Activated CD4-positive, alpha-beta memory T cell treated with anti-CD3 and anti-CD28 coated beads for 36 hours (primary cell): ENCODE measurements around the gene RGS16. TPM values are rescaled to one million over a fixed set of nuclear protein-coding genes. Genes with fewer than 3 reads are reported as not detected.

Experiments
- CTCF ChIA-PET: fragments of 350-600 bp; sonication (Branson Sonifier 250); formaldehyde crosslinking; loops from one replicate; lab custom pipeline; 2021; ENCODE audit warnings: antibody characterized with exemption, inconsistent platforms; lab: Charles Lee
- POLR2A ChIA-PET: fragments of 350-600 bp; sonication (Branson Sonifier 250); formaldehyde crosslinking; loops from one replicate; lab custom pipeline; 2021; ENCODE audit warnings: antibody characterized with exemption; lab: Charles Lee
- DNase-seq: peaks from one replicate; pipeline ENCODE4 v3.0.0-alpha.2; 2020
- H3K27ac Mint-ChIP-seq: one replicate; pipeline ENCODE4 v1.8.0; 2021; ENCODE audit warnings: mixed read lengths
- H3K27me3 Mint-ChIP-seq: one replicate; pipeline ENCODE4 v1.8.0; 2021; ENCODE audit warnings: mixed read lengths
- H3K36me3 Mint-ChIP-seq: one replicate; pipeline ENCODE4 v1.8.0; 2021; ENCODE audit warnings: mixed read lengths
- H3K4me1 Mint-ChIP-seq: one replicate; pipeline ENCODE4 v1.8.0; 2021; ENCODE audit warnings: low read depth, mixed read lengths
- H3K4me3 Mint-ChIP-seq: one replicate; pipeline ENCODE4 v1.8.0; 2021; ENCODE audit warnings: mild to moderate bottlenecking, mixed read lengths
- H3K9me3 Mint-ChIP-seq: one replicate; pipeline ENCODE4 v1.8.0; 2021; ENCODE audit warnings: mixed read lengths
- intact Hi-C: fragments of 100-400 bp; cut with micrococcal nuclease; formaldehyde crosslinking; loops from one replicate; pipeline ENCODE4 v1.15.1; 2023
- total RNA-seq, 2 experiments: library from RNA; stranded (reverse); gene quantifications; one replicate each; pipeline ENCODE4 v1.2.3, GENCODE V29; 2021

The RGS16 gene
- total RNA-seq, 2 experiments from 2014 or later: 49.8 to 51.9 TPM

- POLR2A ChIA-PET: no interaction called here
- DNase-seq: no peak
- Mint-ChIP-seq H3K4me1 (no peaks in the 10 kb centered on the region), H3K4me3 (no peak overlapping the region), H3K9me3 (peaks cover 6% of the 10 kb centered on the region), H3K27ac (no peak overlapping the region), H3K36me3 (no peaks in the 10 kb centered on the region), H3K27me3 (peaks cover 6% of the 10 kb centered on the region)
- intact Hi-C loops: no loop called here
- CTCF ChIA-PET: no interaction called here
Measured at GRCh38 chr1:182552527-182552926, 51.7 kb downstream of the RGS16 start.

DNA sequence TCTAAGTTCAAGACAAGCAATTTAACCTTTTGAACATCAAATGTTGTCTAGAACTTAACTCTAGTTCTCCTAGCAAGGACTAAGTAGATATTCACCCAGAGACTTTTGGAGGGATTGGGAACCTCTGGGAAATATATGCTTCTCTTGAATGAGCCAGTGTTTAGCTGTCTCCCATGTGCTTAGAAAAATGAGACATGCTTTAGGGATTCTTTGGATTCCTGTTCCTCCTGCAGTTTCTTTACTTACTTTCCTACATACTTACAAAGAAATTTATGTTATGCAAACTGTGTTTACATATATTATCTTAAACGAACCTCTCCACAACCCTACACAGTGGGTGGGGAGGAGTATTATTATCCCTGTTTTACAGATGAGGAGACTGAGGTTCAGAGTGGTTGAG, 54.4 kb downstream of the RGS16 start:
- Mint-ChIP-seq H3K27ac (no peak overlapping the region), H3K9me3 (peaks cover 6% of the 10 kb centered on the region), H3K4me3 (no peak overlapping the region), H3K27me3 (peaks cover 12% of the 10 kb centered on the region), H3K4me1 (no peaks in the 10 kb centered on the region), H3K36me3 (no peaks in the 10 kb centered on the region)
- CTCF ChIA-PET: no interaction called here
- POLR2A ChIA-PET: interaction anchor here (1.1 kb wide), 1 partner anchor 9 kb away, joined by 3 read pairs; no protein-coding TSS in a partner anchor
- intact Hi-C loops: no loop called here
- no peak for DNase-seq

- Mint-ChIP-seq H3K27ac (no peak overlapping the region), H3K9me3 (peaks cover 6% of the 10 kb centered on the region), H3K4me3 (no peak overlapping the region), H3K36me3 (no peaks in the 10 kb centered on the region), H3K4me1 (no peaks in the 10 kb centered on the region), H3K27me3 (peaks cover 15% of the 10 kb centered on the region)
- intact Hi-C loops: no loop called here
- ChIA-PET CTCF (no interaction called here), POLR2A (interaction anchor here (1.1 kb wide), 1 partner anchor 9 kb away, joined by 3 read pairs; no protein-coding TSS in a partner anchor)
- DNase-seq: no peak
Measured at GRCh38 chr1:182549346-182549745, 54.8 kb downstream of the RGS16 start.

Other genes starting within 250 kb of the RGS16 start
- gene GLUL, start 212.6 kb downstream of the RGS16 start, total RNA-seq: 10 to 100 TPM; 61.3 to 63.9 TPM
- not detected for gene TEDDM1, start 203.7 kb downstream of the RGS16 start, total RNA-seq
- gene RGSL1, start 154.2 kb downstream of the RGS16 start, total RNA-seq: not detected
- 1 to 10 TPM; 4.5 TPM for gene RNASEL, start 15.1 kb downstream of the RGS16 start, total RNA-seq
- under 1 TPM in 1 of 2 experiments, not detected in 1; 0.05 TPM for gene RGS8, start 80.2 kb upstream of the RGS16 start, total RNA-seq
- gene NPL, start 185.4 kb upstream of the RGS16 start, total RNA-seq: 1 to 10 TPM; 3.8 to 7.8 TPM
- gene DHX9, start 235.0 kb upstream of the RGS16 start, total RNA-seq: 100 to 1,000 TPM; 212 to 215 TPM